Measurements from ENCODE around the gene ARSG. TPM values are rescaled to one million over a fixed set of nuclear protein-coding genes. Genes with fewer than 3 reads are reported as not detected.

Gene ARSG
- total RNA-seq, 1 experiment from 2014 or later = 7.9 TPM

- Mint-ChIP-seq H3K27me3 (ENCODE audit: low read depth) (no peaks in the 10 kb centered on the region), H3K27ac (no peak overlapping the region), H3K4me1 (peaks cover 35% of the 10 kb centered on the region), H3K9me3 (peaks cover 5% of the 10 kb centered on the region; the same call in 1 of the 2 replicates), H3K36me3 (peaks cover 3% of the 10 kb centered on the region; the same call in 1 of the 2 replicates), H3K4me3 (no peak overlapping the region)
- ATAC-seq (no peak), DNase-seq (ENCODE audit: low spot score) (no peak)
- CTCF ChIA-PET = no interaction called here
- TF ChIP-seq ZNF263 (CRISPR knock-in tag; IDR thresholded peaks at IDR 0.05; ENCODE audit: low read depth) = no peak
- TF ChIP-seq SMAD3 (CRISPR knock-in tag; IDR thresholded peaks at IDR 0.05; ENCODE audit: borderline replicate concordance) = no peak
- no peak for TF ChIP-seq TCF7 (CRISPR knock-in tag; IDR thresholded peaks at IDR 0.05; ENCODE audit: low read depth)
- no peak for TF ChIP-seq FOXP4 (CRISPR knock-in tag; IDR thresholded peaks at IDR 0.05)
- no peak for TF ChIP-seq OVOL2 (CRISPR knock-in tag; IDR thresholded peaks at IDR 0.05; ENCODE audit: borderline replicate concordance)
- no peak for TF ChIP-seq ZNF138 (CRISPR knock-in tag; conservative IDR thresholded peaks at IDR 0.05)
- TF ChIP-seq GRHL2 (CRISPR knock-in tag; IDR thresholded peaks at IDR 0.05; ENCODE audit: insufficient replicate concordance, severe bottlenecking) = no peak
- no peak for TF ChIP-seq TEAD4 (CRISPR knock-in tag; IDR thresholded peaks at IDR 0.05)
- TF ChIP-seq E2F5 (CRISPR knock-in tag; IDR thresholded peaks at IDR 0.05) = no peak
- no peak for TF ChIP-seq FOXP1 (CRISPR knock-in tag; IDR thresholded peaks at IDR 0.05; ENCODE audit: borderline replicate concordance)
- POLR2A ChIA-PET = no interaction called here
Observed at GRCh38 chr17:68315930-68316329, 24.6 kb downstream of the ARSG start.

GRCh38 chr17:68317458-68317857 is 26.2 kb downstream of the ARSG start:
- ChIA-PET POLR2A (interaction anchor here (0.7 kb wide), 1 partner anchor 155 kb away, joined by 3 read pairs; no protein-coding TSS in a partner anchor), CTCF (interaction anchor here (1.0 kb wide), 1 partner anchor 82 kb away, joined by 4 read pairs; no protein-coding TSS in a partner anchor)
- Mint-ChIP-seq H3K36me3 (no peaks in the 10 kb centered on the region), H3K4me3 (no peak overlapping the region), H3K4me1 (peaks cover 42% of the 10 kb centered on the region), H3K27ac (no peak overlapping the region), H3K27me3 (ENCODE audit: low read depth) (no peaks in the 10 kb centered on the region), H3K9me3 (peaks cover 5% of the 10 kb centered on the region; the same call in 1 of the 2 replicates)
- ATAC-seq (no peak), DNase-seq (ENCODE audit: low spot score) (no peak)
- TF ChIP-seq USF1 (CRISPR knock-in tag; IDR thresholded peaks at IDR 0.05) (no peak), ZNF219 (CRISPR knock-in tag; IDR thresholded peaks at IDR 0.05; ENCODE audit: borderline replicate concordance) (no peak), MXD4 (CRISPR knock-in tag; IDR thresholded peaks at IDR 0.05; ENCODE audit: borderline replicate concordance) (no peak), NR1H2 (CRISPR knock-in tag; IDR thresholded peaks at IDR 0.05) (no peak), SMAD4 (CRISPR knock-in tag; IDR thresholded peaks at IDR 0.05) (no peak), FOXP1 (CRISPR knock-in tag; IDR thresholded peaks at IDR 0.05; ENCODE audit: borderline replicate concordance) (no peak), MYBL2 (CRISPR knock-in tag; IDR thresholded peaks at IDR 0.05) (no peak), CTCF (IDR thresholded peaks at IDR 0.05) (no peak), STAT6 (CRISPR knock-in tag; conservative IDR thresholded peaks at IDR 0.05; ENCODE audit: low read depth) (no peak), ZNF121 (CRISPR knock-in tag; IDR thresholded peaks at IDR 0.05) (no peak), USF2 (CRISPR knock-in tag; IDR thresholded peaks at IDR 0.05) (no peak), PRRX2 (CRISPR knock-in tag; IDR thresholded peaks at IDR 0.05) (no peak), E2F1 (CRISPR knock-in tag; IDR thresholded peaks at IDR 0.05) (no peak), GABPB1 (CRISPR knock-in tag; IDR thresholded peaks at IDR 0.05) (no peak), SOX15 (CRISPR knock-in tag; IDR thresholded peaks at IDR 0.05) (no peak), FOXJ3 (CRISPR knock-in tag; IDR thresholded peaks at IDR 0.05; ENCODE audit: borderline replicate concordance) (no peak)
